SK-N-SH (cell line): ENCODE measurements around the gene WDR46.

Source experiments
- EP300 ChIP-seq, 2 experiments: IDR thresholded peaks; 2 replicates each; pipeline versions ENCODE4 v1.4.0 to v1.6.1; 2012; ENCODE audit warnings: borderline replicate concordance in 1 of 2, low read depth in 1 of 2, low read length in 1 of 2
- SMC3 ChIP-seq: IDR thresholded peaks from 2 replicates; pipeline ENCODE4 v1.6.1; 2012; ENCODE audit warnings: low read depth, low read length, improper control_type of control experiment

GRCh38 chr6:33280539-33280938, 8.5 kb downstream of the WDR46 start:
- TF ChIP-seq SMC3 = no peak
- no peak for TF ChIP-seq EP300 (IDR thresholded peaks at IDR 0.05; ENCODE audit: borderline replicate concordance in 1 of 2, low read depth in 1 of 2, low read length in 1 of 2)
